AML-193 (cell line): ENCODE measurements around the gene SLC25A42.
"Not testable (repeated sequence)": the region's sequence is repeated elsewhere in the genome, so short reads cannot be mapped to it uniquely, and the experiment has no call there.

ENCODE experiments used
- DNase-seq, 2 experiments: peaks; one replicate each; lab custom pipeline; 2025; lab: John Stamatoyannopoulos, UW

SLC25A42 gene

GRCh38 chr19:19105365-19106055 lies 41.7 kb downstream of the SLC25A42 start:
- no peak for DNase-seq

GRCh38 chr19:19106056-19106551 lies 42.3 kb downstream of the SLC25A42 start:
- no peak for DNase-seq

GRCh38 chr19:19106938-19107337 lies 43.1 kb downstream of the SLC25A42 start:
- not testable (repeated sequence) for DNase-seq

- DNase-seq = no peak
These were observed 43.9 kb downstream of the SLC25A42 start for GRCh38 chr19:19107654-19108053.

- no peak for DNase-seq
These were observed 45.8 kb downstream of the SLC25A42 start for GRCh38 chr19:19109601-19110000.

- DNase-seq = no peak
These were observed 46.8 kb downstream of the SLC25A42 start for GRCh38 chr19:19110410-19111135.

- no peak for DNase-seq
These were observed 47.5 kb downstream of the SLC25A42 start for GRCh38 chr19:19111136-19111835.

GRCh38 chr19:19111967-19112580 lies 48.3 kb downstream of the SLC25A42 start:
- DNase-seq = no peak

GRCh38 chr19:19113040-19113626 lies 49.3 kb downstream of the SLC25A42 start:
- no peak for DNase-seq

GRCh38 chr19:19115954-19116353 lies 52.2 kb downstream of the SLC25A42 start:
- no peak for DNase-seq

- DNase-seq = no peak
These were observed 55.8 kb downstream of the SLC25A42 start for GRCh38 chr19:19119325-19120237.

- DNase-seq = no peak
These were observed 56.8 kb downstream of the SLC25A42 start for GRCh38 chr19:19120308-19121231.

GRCh38 chr19:19121371-19121770 lies 57.6 kb downstream of the SLC25A42 start:
- no peak for DNase-seq

- no peak for DNase-seq
These were observed 59.1 kb downstream of the SLC25A42 start for GRCh38 chr19:19122902-19123301.

GRCh38 chr19:19123386-19123785 lies 59.6 kb downstream of the SLC25A42 start:
- no peak for DNase-seq

- DNase-seq = no peak
These were observed 62.3 kb downstream of the SLC25A42 start for GRCh38 chr19:19126102-19126501.

GRCh38 chr19:19131989-19132388 lies 68.2 kb downstream of the SLC25A42 start:
- DNase-seq = no peak

GRCh38 chr19:19132912-19133311 lies 69.1 kb downstream of the SLC25A42 start:
- no peak for DNase-seq

- DNase-seq = no peak
These were observed 70.2 kb downstream of the SLC25A42 start for GRCh38 chr19:19133985-19134384.

- DNase-seq = no peak
These were observed 70.9 kb downstream of the SLC25A42 start for GRCh38 chr19:19134687-19135158.
